ENCODE data around the gene EIF4G3.

DNA sequence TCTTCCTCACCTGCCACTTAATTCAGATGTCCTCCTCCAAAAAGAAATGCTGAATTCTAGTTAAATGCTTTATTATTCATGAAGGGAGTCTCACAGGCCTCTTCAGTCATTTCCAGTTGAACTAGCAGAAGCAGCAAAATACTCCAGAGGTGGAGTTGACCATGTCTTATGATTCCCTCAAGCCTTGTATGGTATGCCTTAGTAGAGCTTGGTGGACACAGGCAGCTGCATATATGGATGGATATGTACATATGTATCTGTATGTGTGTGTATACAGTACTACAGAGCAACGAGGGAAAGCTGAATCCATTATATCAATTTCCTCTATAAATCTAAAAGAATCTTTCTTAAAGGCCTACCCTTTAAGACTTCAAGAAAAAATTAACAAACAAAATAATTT is 306.0 kb downstream of the EIF4G3 start:
- TF ChIP-seq, protein P1, sequence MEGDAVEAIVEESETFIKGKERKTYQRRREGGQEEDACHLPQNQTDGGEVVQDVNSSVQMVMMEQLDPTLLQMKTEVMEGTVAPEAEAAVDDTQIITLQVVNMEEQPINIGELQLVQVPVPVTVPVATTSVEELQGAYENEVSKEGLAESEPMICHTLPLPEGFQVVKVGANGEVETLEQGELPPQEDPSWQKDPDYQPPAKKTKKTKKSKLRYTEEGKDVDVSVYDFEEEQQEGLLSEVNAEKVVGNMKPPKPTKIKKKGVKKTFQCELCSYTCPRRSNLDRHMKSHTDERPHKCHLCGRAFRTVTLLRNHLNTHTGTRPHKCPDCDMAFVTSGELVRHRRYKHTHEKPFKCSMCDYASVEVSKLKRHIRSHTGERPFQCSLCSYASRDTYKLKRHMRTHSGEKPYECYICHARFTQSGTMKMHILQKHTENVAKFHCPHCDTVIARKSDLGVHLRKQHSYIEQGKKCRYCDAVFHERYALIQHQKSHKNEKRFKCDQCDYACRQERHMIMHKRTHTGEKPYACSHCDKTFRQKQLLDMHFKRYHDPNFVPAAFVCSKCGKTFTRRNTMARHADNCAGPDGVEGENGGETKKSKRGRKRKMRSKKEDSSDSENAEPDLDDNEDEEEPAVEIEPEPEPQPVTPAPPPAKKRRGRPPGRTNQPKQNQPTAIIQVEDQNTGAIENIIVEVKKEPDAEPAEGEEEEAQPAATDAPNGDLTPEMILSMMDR (IDR thresholded peaks at IDR 0.05): no peak
- TF ChIP-seq EZH2 (IDR thresholded peaks at IDR 0.05; ENCODE audit: borderline replicate concordance, insufficient read depth, low read depth, low read length, poor library complexity, severe bottlenecking): no peak
